GM12878 (cell line): ENCODE measurements around the gene LCLAT1. TPM values are rescaled to one million over a fixed set of nuclear protein-coding genes. Genes with fewer than 3 reads are reported as not detected.

Source experiments
- CBX3 ChIP-seq: fragments of 200-600 bp; sonication (generic); IDR thresholded peaks from 2 replicates; pipeline ENCODE4 v1.6.1; 2016; ENCODE audit warnings: low read depth, borderline replicate concordance
- FOXM1 ChIP-seq: IDR thresholded peaks from 2 replicates; pipeline ENCODE4 v1.6.1; 2012; ENCODE audit warnings: low read depth, mild to moderate bottlenecking, inconsistent platforms, low read length, moderate library complexity
- GATAD2B ChIP-seq: fragments of 450-650 bp; conservative IDR thresholded peaks from 2 replicates; pipeline ENCODE4 v1.6.1; 2017; ENCODE audit warnings: low read depth, mild to moderate bottlenecking, moderate library complexity
- HDAC6 ChIP-seq: fragments of 200-600 bp; sonication (generic); IDR thresholded peaks from one replicate; pipeline ENCODE4 v1.8.0; 2017; ENCODE audit warnings: antibody characterized with exemption; ENCODE audit not compliant: unreplicated experiment
- IKZF1 ChIP-seq: fragments of 450-650 bp; conservative IDR thresholded peaks from 2 replicates; pipeline ENCODE4 v1.6.1; 2017; ENCODE audit warnings: antibody characterized with exemption, mild to moderate bottlenecking
- IRF4 ChIP-seq: IDR thresholded peaks from 2 replicates; pipeline ENCODE4 v1.6.1; 2011; ENCODE audit warnings: low read depth, low read length
- JUND ChIP-seq: IDR thresholded peaks from 2 replicates; pipeline ENCODE4 v1.6.1; 2012; ENCODE audit warnings: low read depth, mild to moderate bottlenecking, low read length, improper control_type of control experiment, moderate library complexity
- MLLT1 ChIP-seq: fragments of 450-650 bp; IDR thresholded peaks from 2 replicates; pipeline ENCODE4 v1.6.1; 2016; ENCODE audit warnings: mild to moderate bottlenecking
- NFYB ChIP-seq: IDR thresholded peaks from 2 replicates; pipeline ENCODE4 v1.6.1; 2011; ENCODE audit warnings: low read depth, mild to moderate bottlenecking, low read length, improper control_type of control experiment, moderate library complexity; ENCODE audit not compliant: insufficient read depth
- NR2C1 ChIP-seq: fragments of 450-650 bp; IDR thresholded peaks from 2 replicates; pipeline ENCODE4 v1.6.1; 2017; ENCODE audit warnings: antibody characterized with exemption, mild to moderate bottlenecking, moderate library complexity
- NRF1 ChIP-seq: conservative IDR thresholded peaks from 2 replicates; pipeline ENCODE4 v1.6.1; 2011; ENCODE audit warnings: mild to moderate bottlenecking, low read depth, low read length, improper control_type of control experiment
- PML ChIP-seq: IDR thresholded peaks from 2 replicates; pipeline ENCODE4 v1.6.1; 2012; ENCODE audit warnings: low read length, inconsistent platforms
- POLR2AphosphoS2 ChIP-seq: IDR thresholded peaks from 2 replicates; pipeline ENCODE4 v1.6.1; 2011; ENCODE audit warnings: low read depth, mild to moderate bottlenecking, low read length, improper control_type of control experiment, moderate library complexity
- POLR2AphosphoS5 ChIP-seq: IDR thresholded peaks from 2 replicates; pipeline ENCODE4 v1.6.1; 2011; ENCODE audit warnings: mild to moderate bottlenecking, low read length, inconsistent platforms
- RBBP5 ChIP-seq: fragments of 200-600 bp; sonication (generic); conservative IDR thresholded peaks from 2 replicates; pipeline ENCODE4 v1.6.1; 2016
- REST ChIP-seq: IDR thresholded peaks from 2 replicates; pipeline ENCODE4 v1.6.1; 2012; ENCODE audit warnings: mild to moderate bottlenecking, low read depth, low read length
- RFX5 ChIP-seq: IDR thresholded peaks from 2 replicates; pipeline ENCODE4 v1.6.1; 2011; ENCODE audit warnings: low read depth, low read length, improper control_type of control experiment
- TBL1XR1 ChIP-seq: IDR thresholded peaks from 2 replicates; pipeline ENCODE4 v1.6.1; 2012; ENCODE audit warnings: low read depth, low read length, improper control_type of control experiment
- ZNF384 ChIP-seq: IDR thresholded peaks from 2 replicates; pipeline ENCODE4 v1.6.1; 2012; ENCODE audit warnings: low read depth, mild to moderate bottlenecking, low read length, improper control_type of control experiment, borderline replicate concordance
- polyA plus RNA-seq, 11 experiments: library from polyadenylated mRNA; depleted of rRNA in 4 of 11; unstranded in 6 of 11; stranded (reverse) in 5 of 11; fragments of >200 nt; fragmentation: Nextera tagmentation in 4 of 11; fragmentation: Illumina TruSeq in 1 of 11; extraction: Ambion mirVana in 4 of 11; extraction: Trizol in 1 of 11; gene quantifications; 1 replicate in 1 of 11; 2 replicates in 10 of 11; pipeline versions ENCODE4 v1.2.1 to v1.2.3, GENCODE V29; 2011 to 2016; ENCODE audit warnings: inconsistent platforms in 2 of 11, missing spikeins in 2 of 11, low read depth in 1 of 11
- total RNA-seq, 4 experiments: library from RNA; depleted of rRNA in 3 of 4; stranded (reverse); fragments of >200 nt in 3 of 4; fragmentation: Illumina TruSeq in 1 of 4; extraction: Trizol in 1 of 4; gene quantifications; 2 replicates each; pipeline versions ENCODE4 v1.2.1 to v1.2.3, GENCODE V29; 2013 to 2021
- TF ChIP-seq, protein P1 (sequence below): IDR thresholded peaks from 2 replicates; pipeline ENCODE4 v1.6.1; 2012; ENCODE audit warnings: low read depth, low read length, improper control_type of control experiment
- TF ChIP-seq, protein P2 (sequence below): fragments of 450-650 bp; IDR thresholded peaks from 2 replicates; pipeline ENCODE4 v1.6.1; 2017; ENCODE audit warnings: mild to moderate bottlenecking, moderate library complexity

LCLAT1 gene
- total and polyA plus RNA-seq, 10 of the 15 experiments (the other 5 are each of a cell fraction or from before 2014, with no cell fraction given), result 8.1 to 33.0 (median 15.9) TPM

- TF ChIP-seq REST (no peak), CBX3 (no peak), POLR2AphosphoS5 (peak; percentile 52; the same call in 1 of the 2 replicates), RFX5 (peak; percentile 70; the same call in 1 of the 2 replicates), ZNF384 (no peak), POLR2AphosphoS2 (no peak), IRF4 (no peak), HDAC6 (no peak), MLLT1 (0 out of 2 replicates have a peak, but pooled peaks have one; percentile 55), NRF1 (no peak), JUND (no peak), TBL1XR1 (peak; percentile 52; the same call in 1 of the 2 replicates), NFYB (peak; percentile 78), FOXM1 (no peak), PML (no peak), RBBP5 (peak; percentile 92; the same call in 1 of the 2 replicates), NR2C1 (peak; percentile 83), GATAD2B (peak; percentile 79; the same call in 1 of the 2 replicates), IKZF1 (peak; percentile 85)
- TF ChIP-seq, protein P1, sequence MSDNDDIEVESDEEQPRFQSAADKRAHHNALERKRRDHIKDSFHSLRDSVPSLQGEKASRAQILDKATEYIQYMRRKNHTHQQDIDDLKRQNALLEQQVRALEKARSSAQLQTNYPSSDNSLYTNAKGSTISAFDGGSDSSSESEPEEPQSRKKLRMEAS, result peak; percentile 53
- TF ChIP-seq, protein P2, sequence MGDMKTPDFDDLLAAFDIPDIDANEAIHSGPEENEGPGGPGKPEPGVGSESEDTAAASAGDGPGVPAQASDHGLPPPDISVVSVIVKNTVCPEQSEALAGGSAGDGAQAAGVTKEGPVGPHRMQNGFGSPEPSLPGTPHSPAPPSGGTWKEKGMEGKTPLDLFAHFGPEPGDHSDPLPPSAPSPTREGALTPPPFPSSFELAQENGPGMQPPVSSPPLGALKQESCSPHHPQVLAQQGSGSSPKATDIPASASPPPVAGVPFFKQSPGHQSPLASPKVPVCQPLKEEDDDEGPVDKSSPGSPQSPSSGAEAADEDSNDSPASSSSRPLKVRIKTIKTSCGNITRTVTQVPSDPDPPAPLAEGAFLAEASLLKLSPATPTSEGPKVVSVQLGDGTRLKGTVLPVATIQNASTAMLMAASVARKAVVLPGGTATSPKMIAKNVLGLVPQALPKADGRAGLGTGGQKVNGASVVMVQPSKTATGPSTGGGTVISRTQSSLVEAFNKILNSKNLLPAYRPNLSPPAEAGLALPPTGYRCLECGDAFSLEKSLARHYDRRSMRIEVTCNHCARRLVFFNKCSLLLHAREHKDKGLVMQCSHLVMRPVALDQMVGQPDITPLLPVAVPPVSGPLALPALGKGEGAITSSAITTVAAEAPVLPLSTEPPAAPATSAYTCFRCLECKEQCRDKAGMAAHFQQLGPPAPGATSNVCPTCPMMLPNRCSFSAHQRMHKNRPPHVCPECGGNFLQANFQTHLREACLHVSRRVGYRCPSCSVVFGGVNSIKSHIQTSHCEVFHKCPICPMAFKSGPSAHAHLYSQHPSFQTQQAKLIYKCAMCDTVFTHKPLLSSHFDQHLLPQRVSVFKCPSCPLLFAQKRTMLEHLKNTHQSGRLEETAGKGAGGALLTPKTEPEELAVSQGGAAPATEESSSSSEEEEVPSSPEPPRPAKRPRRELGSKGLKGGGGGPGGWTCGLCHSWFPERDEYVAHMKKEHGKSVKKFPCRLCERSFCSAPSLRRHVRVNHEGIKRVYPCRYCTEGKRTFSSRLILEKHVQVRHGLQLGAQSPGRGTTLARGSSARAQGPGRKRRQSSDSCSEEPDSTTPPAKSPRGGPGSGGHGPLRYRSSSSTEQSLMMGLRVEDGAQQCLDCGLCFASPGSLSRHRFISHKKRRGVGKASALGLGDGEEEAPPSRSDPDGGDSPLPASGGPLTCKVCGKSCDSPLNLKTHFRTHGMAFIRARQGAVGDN, result peak; percentile 38
Observed at GRCh38 chr2:30447149-30448045, at the start of gene LCLAT1 (continued).
